Ishikawa (cell line): ENCODE results near the gene PGBD5.

Experiments
- EGR1 ChIP-seq: IDR thresholded peaks from 2 replicates; pipeline ENCODE4 v1.6.1; 2012
- EP300 ChIP-seq: IDR thresholded peaks from 2 replicates; pipeline ENCODE4 v1.6.1; 2012; ENCODE audit warnings: borderline replicate concordance
- NFIC ChIP-seq: IDR thresholded peaks from 2 replicates; pipeline ENCODE4 v1.6.1; 2012
- RAD21 ChIP-seq: IDR thresholded peaks from 2 replicates; pipeline ENCODE4 v1.6.1; 2012; ENCODE audit warnings: low read depth
- TCF12 ChIP-seq: IDR thresholded peaks from 2 replicates; pipeline ENCODE4 v1.6.1; 2012; ENCODE audit warnings: low read depth
- YY1 ChIP-seq: IDR thresholded peaks from 2 replicates; pipeline ENCODE4 v1.6.1; 2012; ENCODE audit warnings: low read depth
- ZBTB7A ChIP-seq: IDR thresholded peaks from 2 replicates; pipeline ENCODE4 v1.6.1; 2012; ENCODE audit warnings: low read depth

DNA sequence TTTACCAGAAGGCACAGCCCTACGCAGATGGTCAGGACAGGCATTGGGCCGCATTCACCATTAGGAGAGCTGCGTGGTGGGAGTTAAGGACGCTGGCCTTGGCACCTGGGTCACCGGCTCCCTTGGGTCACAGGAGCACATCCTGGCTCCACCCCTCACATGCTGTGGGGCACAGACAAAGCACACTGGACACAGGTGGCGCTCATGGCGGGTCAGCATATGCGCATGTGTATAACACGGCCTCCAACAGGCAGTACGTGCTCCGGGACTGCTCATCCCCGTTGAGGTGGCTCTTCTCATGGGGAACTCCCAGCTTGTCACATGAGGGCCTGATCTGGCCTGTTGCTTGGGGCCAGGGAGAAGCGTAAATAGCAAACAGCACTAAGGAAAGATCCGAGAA lies 25.0 kb downstream of the PGBD5 start:
- TF ChIP-seq TCF12 (no peak), YY1 (no peak), EP300 (no peak), NFIC (no peak), RAD21 (no peak), ZBTB7A (no peak), EGR1 (no peak)
